ENCODE results near the gene FAM174B. TPM values are rescaled to one million over a fixed set of nuclear protein-coding genes. Genes with fewer than 3 reads are reported as not detected.

Gene FAM174B
- total RNA-seq, 2 donors from 2014 or later: 6.1 to 10.0 TPM

DNA sequence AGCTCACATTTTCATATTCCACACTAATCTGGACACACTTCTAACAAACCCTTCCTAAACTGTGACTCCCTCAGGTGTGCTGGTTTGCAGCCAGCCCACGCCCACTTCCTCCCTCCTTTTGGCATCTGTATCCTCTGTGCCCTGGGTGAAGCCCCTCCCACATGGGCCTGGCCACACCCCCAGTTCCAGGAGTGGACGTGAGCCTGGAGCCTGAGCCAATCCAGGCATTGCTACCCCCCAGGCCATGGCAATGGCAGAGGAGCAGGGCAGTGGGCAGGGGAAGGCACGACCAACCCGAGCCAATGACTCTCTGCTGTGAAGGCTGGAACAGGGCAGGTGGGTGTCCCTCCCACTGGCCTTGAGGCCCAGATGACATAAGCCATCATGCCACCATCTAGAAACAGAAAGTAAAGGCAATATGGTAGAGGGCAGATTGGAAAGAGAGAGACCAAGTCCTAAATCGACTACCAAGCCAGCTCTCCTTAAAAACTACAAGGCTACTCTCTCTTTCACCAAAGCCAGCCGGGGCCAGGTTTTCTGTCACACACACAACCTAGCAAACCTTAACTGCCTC is 18.6 kb downstream of the FAM174B start:
- TF ChIP-seq, protein P1, sequence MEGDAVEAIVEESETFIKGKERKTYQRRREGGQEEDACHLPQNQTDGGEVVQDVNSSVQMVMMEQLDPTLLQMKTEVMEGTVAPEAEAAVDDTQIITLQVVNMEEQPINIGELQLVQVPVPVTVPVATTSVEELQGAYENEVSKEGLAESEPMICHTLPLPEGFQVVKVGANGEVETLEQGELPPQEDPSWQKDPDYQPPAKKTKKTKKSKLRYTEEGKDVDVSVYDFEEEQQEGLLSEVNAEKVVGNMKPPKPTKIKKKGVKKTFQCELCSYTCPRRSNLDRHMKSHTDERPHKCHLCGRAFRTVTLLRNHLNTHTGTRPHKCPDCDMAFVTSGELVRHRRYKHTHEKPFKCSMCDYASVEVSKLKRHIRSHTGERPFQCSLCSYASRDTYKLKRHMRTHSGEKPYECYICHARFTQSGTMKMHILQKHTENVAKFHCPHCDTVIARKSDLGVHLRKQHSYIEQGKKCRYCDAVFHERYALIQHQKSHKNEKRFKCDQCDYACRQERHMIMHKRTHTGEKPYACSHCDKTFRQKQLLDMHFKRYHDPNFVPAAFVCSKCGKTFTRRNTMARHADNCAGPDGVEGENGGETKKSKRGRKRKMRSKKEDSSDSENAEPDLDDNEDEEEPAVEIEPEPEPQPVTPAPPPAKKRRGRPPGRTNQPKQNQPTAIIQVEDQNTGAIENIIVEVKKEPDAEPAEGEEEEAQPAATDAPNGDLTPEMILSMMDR (IDR thresholded peaks at IDR 0.05): no peak
- no peaks in the 10 kb centered on the region for H3K36me3 ChIP-seq
- no peak for ATAC-seq (ENCODE audit: insufficient number of reproducible peaks, low FRiP score, low read depth)
- H3K9me3 ChIP-seq: peaks cover 3% of the 10 kb centered on the region
- DNase-seq (ENCODE audit: low spot score): no peak
- no peak overlapping the region for H3K4me3 ChIP-seq
- no peak overlapping the region for H3K27ac ChIP-seq
- no peaks in the 10 kb centered on the region for H3K27me3 ChIP-seq (replicated peaks; ENCODE audit: insufficient read depth)
- peaks cover 0 to 27% of the 10 kb centered on the region in 2 donors for H3K4me1 ChIP-seq (ENCODE audit: control insufficient read depth in 1 of 2, low read depth in 2 of 2)

DNA sequence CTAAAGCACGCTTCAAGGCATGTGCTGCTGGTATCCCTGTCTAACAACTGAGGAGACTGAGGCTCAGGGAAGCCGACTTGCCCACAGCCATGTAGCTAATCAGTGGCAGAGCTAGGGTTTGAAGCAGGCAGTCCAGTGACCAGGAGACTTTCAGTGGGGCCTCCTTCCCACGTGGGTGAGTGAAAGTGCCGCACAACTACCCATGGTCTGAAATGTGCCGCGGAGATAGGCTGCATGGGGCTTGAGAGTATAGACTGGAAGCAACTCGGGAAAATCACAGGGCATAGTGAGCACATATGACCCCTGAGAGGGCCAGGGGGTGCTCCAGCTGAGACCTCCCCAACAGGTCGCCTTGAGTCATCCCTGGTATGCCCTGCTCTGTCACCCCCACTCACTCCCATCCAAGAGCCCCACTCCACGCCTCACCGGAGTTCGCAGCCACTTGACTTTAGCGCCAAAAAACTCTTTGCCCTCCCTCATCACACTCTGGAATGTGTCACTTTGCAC is 19.1 kb downstream of the FAM174B start:
- no peaks in the 10 kb centered on the region for H3K27me3 ChIP-seq (replicated peaks; ENCODE audit: insufficient read depth)
- H3K36me3 ChIP-seq: no peaks in the 10 kb centered on the region
- DNase-seq (ENCODE audit: low spot score) (no peak), ATAC-seq (ENCODE audit: insufficient number of reproducible peaks, low FRiP score, low read depth) (no peak)
- TF ChIP-seq, protein P1 (IDR thresholded peaks at IDR 0.05): no peak
- peaks cover 3% of the 10 kb centered on the region for H3K9me3 ChIP-seq
- no peak overlapping the region for H3K27ac ChIP-seq
- H3K4me3 ChIP-seq: no peak overlapping the region
- peaks cover 0 to 27% of the 10 kb centered on the region in 2 donors for H3K4me1 ChIP-seq (ENCODE audit: control insufficient read depth in 1 of 2, low read depth in 2 of 2)

DNA sequence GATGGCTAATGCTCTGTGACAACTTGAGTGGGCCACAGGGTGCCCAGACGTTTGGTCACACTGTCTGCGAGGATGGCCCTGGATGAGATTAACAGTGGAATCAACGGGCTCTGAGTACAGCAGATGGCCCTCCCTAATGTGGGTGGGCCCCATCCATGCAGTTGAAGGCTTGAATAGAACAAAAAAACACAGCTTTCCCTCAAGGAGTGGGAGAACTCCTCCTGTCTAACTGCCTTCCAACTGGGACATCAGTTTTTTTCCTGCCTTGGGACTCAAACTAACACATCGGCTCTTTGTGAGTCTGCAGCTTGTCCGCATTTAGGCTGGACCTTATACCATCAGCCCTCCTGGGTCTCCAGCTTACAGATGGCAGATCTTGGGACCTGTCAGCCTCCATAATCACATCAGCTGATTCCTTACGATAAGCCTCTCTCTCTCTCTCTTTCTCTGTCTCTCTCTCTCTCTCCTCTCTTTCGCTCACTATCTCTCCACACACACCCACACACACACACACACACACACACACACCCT is 20.8 kb downstream of the FAM174B start:
- TF ChIP-seq, protein P1 (IDR thresholded peaks at IDR 0.05): no peak
- Histone ChIP-seq H3K4me3 (no peak overlapping the region), H3K27me3 (replicated peaks; ENCODE audit: insufficient read depth) (no peaks in the 10 kb centered on the region), H3K9me3 (peaks cover 1% of the 10 kb centered on the region), H3K4me1 (ENCODE audit: control insufficient read depth in 1 of 2, low read depth in 2 of 2) (peaks cover 0 to 27% of the 10 kb centered on the region in 2 donors), H3K27ac (no peak overlapping the region), H3K36me3 (no peaks in the 10 kb centered on the region)
- DNase-seq (ENCODE audit: low spot score) (no peak), ATAC-seq (ENCODE audit: insufficient number of reproducible peaks, low FRiP score, low read depth) (no peak)

DNA sequence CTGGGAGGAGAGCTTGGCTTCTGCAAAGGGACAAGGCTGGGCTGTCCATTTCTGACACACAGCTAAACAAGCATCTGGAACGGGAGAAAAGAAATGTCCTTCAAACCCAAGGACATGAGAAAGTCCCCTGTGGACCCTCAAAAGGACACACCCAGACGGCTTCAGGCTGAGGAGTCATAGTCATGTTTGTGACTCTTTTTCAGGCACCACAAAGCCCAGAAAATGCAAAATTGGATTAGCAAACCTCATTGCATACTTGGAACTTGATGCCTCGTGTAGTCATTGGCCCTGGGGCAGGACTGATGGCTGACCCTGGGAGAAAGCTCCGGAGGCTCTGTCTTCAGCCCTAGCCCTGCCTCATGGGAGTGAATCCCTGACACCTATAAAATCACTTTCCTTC is 21.5 kb downstream of the FAM174B start:
- peaks cover 0 to 26% of the 10 kb centered on the region in 2 donors for H3K4me1 ChIP-seq (ENCODE audit: control insufficient read depth in 1 of 2, low read depth in 2 of 2)
- H3K36me3 ChIP-seq: no peaks in the 10 kb centered on the region
- H3K4me3 ChIP-seq: no peak overlapping the region
- H3K27me3 ChIP-seq (replicated peaks; ENCODE audit: insufficient read depth): no peaks in the 10 kb centered on the region
- ATAC-seq (ENCODE audit: insufficient number of reproducible peaks, low FRiP score, low read depth) (no peak), DNase-seq (ENCODE audit: low spot score) (no peak)
- TF ChIP-seq, protein P1 (IDR thresholded peaks at IDR 0.05): no peak
- no peaks in the 10 kb centered on the region for H3K9me3 ChIP-seq
- H3K27ac ChIP-seq: no peak overlapping the region

DNA sequence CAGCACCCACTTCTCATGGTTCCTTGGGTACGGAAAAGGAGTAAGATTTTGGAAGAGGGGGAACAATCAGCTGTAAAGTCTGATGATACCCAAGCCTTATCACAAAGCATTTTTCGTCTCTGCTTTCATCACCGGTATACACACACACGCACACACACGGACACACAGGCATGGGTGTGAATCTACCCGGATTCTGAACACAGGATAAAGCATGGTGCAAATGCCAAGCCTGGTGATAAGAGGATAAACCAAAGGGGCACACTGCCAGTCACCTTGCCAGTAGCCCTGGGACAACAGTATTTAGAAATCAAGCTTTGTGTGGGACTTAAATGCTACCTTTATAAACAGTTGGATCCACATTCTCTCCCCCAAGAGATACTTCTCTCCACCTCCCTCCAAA is 22.2 kb downstream of the FAM174B start:
- no peak for DNase-seq (ENCODE audit: low spot score)
- Histone ChIP-seq H3K4me3 (no peak overlapping the region), H3K4me1 (ENCODE audit: control insufficient read depth in 1 of 2, low read depth in 2 of 2) (peaks cover 0 to 19% of the 10 kb centered on the region in 2 donors), H3K9me3 (no peaks in the 10 kb centered on the region), H3K27me3 (replicated peaks; ENCODE audit: insufficient read depth) (no peaks in the 10 kb centered on the region), H3K36me3 (no peaks in the 10 kb centered on the region), H3K27ac (no peak overlapping the region)
- ATAC-seq (ENCODE audit: insufficient number of reproducible peaks, low FRiP score, low read depth): no peak
- TF ChIP-seq, protein P1 (IDR thresholded peaks at IDR 0.05): no peak

Data from thoracic aorta (tissue), 2 donors.